Ishikawa (cell line): ENCODE measurements around the gene GMPR.
A peak's percentile ranks its signal among the peaks of the same experiment; 100 is the strongest.

Experiments
- CEBPB ChIP-seq: IDR thresholded peaks from 2 replicates; pipeline ENCODE4 v1.6.1; 2012
- CREB1 ChIP-seq: IDR thresholded peaks from 2 replicates; pipeline ENCODE4 v1.6.1; 2012; ENCODE audit warnings: low read depth
- EGR1 ChIP-seq: IDR thresholded peaks from 2 replicates; pipeline ENCODE4 v1.6.1; 2012
- EP300 ChIP-seq: IDR thresholded peaks from 2 replicates; pipeline ENCODE4 v1.6.1; 2012; ENCODE audit warnings: borderline replicate concordance
- FOXM1 ChIP-seq: IDR thresholded peaks from 2 replicates; pipeline ENCODE4 v1.6.1; 2012; ENCODE audit warnings: low read depth, borderline replicate concordance
- NFIC ChIP-seq: IDR thresholded peaks from 2 replicates; pipeline ENCODE4 v1.6.1; 2012
- RAD21 ChIP-seq: IDR thresholded peaks from 2 replicates; pipeline ENCODE4 v1.6.1; 2012; ENCODE audit warnings: low read depth
- TAF1 ChIP-seq: IDR thresholded peaks from 2 replicates; pipeline ENCODE4 v1.6.1; 2012; ENCODE audit warnings: low read depth, mild to moderate bottlenecking
- TCF12 ChIP-seq: IDR thresholded peaks from 2 replicates; pipeline ENCODE4 v1.6.1; 2012; ENCODE audit warnings: low read depth
- TEAD4 ChIP-seq: IDR thresholded peaks from 2 replicates; pipeline ENCODE4 v1.6.1; 2012
- YY1 ChIP-seq: IDR thresholded peaks from 2 replicates; pipeline ENCODE4 v1.6.1; 2012; ENCODE audit warnings: low read depth
- ZBTB7A ChIP-seq: IDR thresholded peaks from 2 replicates; pipeline ENCODE4 v1.6.1; 2012; ENCODE audit warnings: low read depth
- TF ChIP-seq, protein P1 (sequence below): IDR thresholded peaks from 2 replicates; pipeline ENCODE4 v1.6.1; 2012
- TF ChIP-seq, protein P2 (sequence below): IDR thresholded peaks from 2 replicates; pipeline ENCODE4 v1.6.1; 2012; ENCODE audit warnings: low read depth, mild to moderate bottlenecking
- TF ChIP-seq, protein P3 (sequence below): IDR thresholded peaks from 2 replicates; pipeline ENCODE4 v1.6.1; 2012

Gene GMPR

DNA sequence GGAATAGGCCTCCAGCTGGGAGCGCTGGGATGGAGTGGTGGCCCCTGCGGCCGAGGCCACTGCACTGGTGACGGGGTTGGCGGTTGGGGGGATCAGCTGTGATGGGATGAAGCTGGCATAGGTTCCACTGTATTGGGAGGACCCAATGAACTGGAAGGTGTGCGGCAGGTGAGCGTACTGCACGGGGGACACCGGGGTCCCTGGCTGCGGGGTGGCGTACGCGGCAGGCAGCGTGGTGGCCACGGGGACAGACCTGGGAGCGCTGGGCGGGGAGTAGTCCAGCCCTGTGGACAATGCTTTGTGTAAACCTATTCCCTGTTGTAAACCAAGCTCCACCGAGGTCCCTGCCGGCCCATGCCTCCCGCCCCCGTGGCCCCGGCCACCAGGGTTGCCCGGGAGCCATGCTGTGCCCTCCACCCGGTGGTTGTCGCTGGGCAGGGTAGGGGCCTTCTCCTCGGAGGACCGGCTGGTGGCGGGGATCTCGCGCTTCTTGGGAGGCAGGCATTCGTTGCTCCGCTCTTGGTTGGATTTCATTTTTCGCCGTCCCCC lies 89.5 kb downstream of the GMPR start:
- TF ChIP-seq ZBTB7A = no peak
- TF ChIP-seq, protein P1, sequence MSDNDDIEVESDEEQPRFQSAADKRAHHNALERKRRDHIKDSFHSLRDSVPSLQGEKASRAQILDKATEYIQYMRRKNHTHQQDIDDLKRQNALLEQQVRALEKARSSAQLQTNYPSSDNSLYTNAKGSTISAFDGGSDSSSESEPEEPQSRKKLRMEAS = no peak
- TF ChIP-seq TAF1 = no peak
- TF ChIP-seq EGR1 = no peak
- no peak for TF ChIP-seq TCF12
- no peak for TF ChIP-seq YY1

DNA sequence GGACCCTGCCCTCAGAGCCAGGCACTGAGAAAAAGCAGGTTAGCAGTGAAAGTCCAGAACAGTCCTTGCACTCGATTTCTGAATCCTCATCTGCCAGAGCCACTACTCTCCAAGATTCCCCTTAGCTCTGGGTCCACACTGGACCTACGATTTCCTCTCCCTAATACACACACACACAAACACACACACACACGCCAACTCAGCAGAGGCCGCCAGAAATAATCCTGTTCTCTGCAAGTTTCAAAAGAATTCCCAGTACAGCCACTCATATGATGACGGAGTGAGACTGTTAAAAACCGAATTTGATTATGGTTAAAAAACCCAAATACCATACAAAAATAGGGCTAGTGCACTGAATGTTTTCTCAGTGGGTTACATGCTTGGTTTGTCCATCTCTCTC lies 90.8 kb downstream of the GMPR start:
- no peak for TF ChIP-seq CEBPB
- TF ChIP-seq EGR1 = no peak
- no peak for TF ChIP-seq RAD21
- TF ChIP-seq TEAD4 = no peak
- TF ChIP-seq, protein P1 = no peak
- TF ChIP-seq NFIC = no peak
- TF ChIP-seq FOXM1 = no peak
- TF ChIP-seq ZBTB7A = no peak
- no peak for TF ChIP-seq YY1
- no peak for TF ChIP-seq CREB1
- TF ChIP-seq, protein P2, sequence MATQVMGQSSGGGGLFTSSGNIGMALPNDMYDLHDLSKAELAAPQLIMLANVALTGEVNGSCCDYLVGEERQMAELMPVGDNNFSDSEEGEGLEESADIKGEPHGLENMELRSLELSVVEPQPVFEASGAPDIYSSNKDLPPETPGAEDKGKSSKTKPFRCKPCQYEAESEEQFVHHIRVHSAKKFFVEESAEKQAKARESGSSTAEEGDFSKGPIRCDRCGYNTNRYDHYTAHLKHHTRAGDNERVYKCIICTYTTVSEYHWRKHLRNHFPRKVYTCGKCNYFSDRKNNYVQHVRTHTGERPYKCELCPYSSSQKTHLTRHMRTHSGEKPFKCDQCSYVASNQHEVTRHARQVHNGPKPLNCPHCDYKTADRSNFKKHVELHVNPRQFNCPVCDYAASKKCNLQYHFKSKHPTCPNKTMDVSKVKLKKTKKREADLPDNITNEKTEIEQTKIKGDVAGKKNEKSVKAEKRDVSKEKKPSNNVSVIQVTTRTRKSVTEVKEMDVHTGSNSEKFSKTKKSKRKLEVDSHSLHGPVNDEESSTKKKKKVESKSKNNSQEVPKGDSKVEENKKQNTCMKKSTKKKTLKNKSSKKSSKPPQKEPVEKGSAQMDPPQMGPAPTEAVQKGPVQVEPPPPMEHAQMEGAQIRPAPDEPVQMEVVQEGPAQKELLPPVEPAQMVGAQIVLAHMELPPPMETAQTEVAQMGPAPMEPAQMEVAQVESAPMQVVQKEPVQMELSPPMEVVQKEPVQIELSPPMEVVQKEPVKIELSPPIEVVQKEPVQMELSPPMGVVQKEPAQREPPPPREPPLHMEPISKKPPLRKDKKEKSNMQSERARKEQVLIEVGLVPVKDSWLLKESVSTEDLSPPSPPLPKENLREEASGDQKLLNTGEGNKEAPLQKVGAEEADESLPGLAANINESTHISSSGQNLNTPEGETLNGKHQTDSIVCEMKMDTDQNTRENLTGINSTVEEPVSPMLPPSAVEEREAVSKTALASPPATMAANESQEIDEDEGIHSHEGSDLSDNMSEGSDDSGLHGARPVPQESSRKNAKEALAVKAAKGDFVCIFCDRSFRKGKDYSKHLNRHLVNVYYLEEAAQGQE = no peak
- no peak for TF ChIP-seq TCF12
- TF ChIP-seq TAF1 = no peak
- TF ChIP-seq, protein P3, sequence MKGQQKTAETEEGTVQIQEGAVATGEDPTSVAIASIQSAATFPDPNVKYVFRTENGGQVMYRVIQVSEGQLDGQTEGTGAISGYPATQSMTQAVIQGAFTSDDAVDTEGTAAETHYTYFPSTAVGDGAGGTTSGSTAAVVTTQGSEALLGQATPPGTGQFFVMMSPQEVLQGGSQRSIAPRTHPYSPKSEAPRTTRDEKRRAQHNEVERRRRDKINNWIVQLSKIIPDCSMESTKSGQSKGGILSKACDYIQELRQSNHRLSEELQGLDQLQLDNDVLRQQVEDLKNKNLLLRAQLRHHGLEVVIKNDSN = no peak
- TF ChIP-seq EP300 = no peak

DNA sequence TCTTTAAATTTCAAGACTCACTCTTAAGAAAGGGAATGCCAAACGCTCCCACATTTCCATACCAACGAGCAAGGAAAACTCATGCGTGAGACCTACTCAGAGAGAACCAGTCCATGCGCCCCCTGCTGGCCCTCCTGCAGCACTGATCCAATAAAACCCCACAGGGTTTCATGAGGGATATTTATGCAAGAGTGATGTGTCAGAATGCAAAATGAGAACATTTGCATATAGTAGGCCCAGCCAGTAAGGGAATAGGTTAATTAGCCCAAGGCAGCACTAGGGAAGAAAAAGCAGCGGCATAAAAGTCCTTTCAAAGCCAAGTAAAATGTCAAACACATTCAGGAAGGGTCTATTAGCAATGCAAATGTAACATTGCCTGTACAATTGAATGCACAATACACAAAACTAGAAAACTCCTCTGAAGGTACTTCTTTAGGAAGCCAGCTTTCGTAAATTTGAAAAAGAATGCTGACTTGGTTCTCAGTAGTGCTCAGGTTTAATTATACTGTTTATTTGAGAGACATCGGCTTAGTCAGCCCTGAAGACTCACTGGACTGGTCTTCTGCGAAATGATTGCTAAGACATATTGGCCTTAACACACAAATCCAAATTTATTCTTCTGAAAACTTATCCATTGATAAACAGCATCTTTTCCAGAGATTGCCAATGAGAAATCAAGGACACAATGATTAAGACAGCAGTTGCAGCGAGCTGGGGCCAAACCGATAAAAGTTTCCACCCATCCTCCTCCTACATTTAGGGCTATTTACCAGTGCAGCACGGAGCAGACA lies 93.2 kb downstream of the GMPR start:
- TF ChIP-seq, protein P1 = no peak
- TF ChIP-seq NFIC (no peak), FOXM1 (no peak), RAD21 (peak; percentile 30; the same call in 1 of the 2 replicates), CEBPB (no peak)
- TF ChIP-seq, protein P3 = no peak
- TF ChIP-seq, protein P2 = no peak

DNA sequence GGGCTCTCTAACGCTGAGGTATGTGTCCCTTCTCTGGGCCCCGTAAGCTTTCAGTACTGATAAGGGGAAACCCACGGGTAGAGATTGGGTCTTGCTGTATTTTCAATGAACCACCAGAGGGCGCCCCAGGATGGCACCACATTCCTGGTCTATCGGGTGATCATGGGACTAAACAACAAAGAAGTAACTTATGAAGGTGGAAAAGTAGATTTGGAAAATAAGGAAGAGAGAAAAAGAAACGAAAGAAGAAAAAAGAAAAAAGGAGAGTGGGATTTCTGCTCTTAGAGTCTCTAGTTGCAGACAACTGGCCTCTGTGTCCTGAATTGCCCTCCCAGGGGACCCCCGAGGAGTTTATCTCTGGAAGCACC lies 93.8 kb downstream of the GMPR start:
- TF ChIP-seq CREB1 = no peak
- peak; percentile 62; the same call in 1 of the 2 replicates for TF ChIP-seq TEAD4
- no peak for TF ChIP-seq CEBPB
- TF ChIP-seq RAD21 = peak; percentile 81

DNA sequence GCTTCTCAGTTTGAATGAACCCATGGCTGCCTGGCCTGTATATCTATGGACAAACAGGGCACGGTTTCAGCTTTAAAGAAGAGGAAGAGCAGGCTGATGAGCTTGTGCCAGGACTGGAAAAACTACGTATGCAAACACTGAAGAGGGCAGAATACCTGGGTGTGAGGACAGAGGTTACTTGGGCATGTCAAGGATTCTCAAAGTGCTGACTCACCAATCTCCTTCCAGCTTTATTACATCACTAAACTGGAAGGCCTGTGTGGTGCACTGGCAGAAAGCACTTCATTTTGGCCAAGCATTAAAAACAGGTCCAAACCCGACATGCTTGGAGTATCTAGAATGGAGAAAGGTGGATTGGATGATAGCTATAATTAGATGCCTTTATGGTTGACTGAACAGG lies 95.2 kb downstream of the GMPR start:
- TF ChIP-seq CEBPB (no peak), TEAD4 (no peak), ZBTB7A (no peak)
- TF ChIP-seq, protein P2 = no peak
